K562 (cell line): Measurements from ENCODE around the gene FBLIM1. TPM values are rescaled to one million over a fixed set of nuclear protein-coding genes. Genes with fewer than 3 reads are reported as not detected.
A peak's percentile ranks its signal among the peaks of the same experiment; 100 is the strongest.

Source experiments
- ATAC-seq: fragments of 200-7000 bp; cut with Tn5 transposase; 3 replicates; pipeline ENCODE4 v1.9.1; 2020; ENCODE audit warnings: moderate library complexity
- BruUV-seq: library from RNA; stranded (reverse); fragments of 400-500 nt; replicated peaks from 2 replicates; lab custom pipeline; 2021; lab: Mats Ljungman, UMichigan
- CTCF ChIA-PET: fragments of 300-600 bp; formaldehyde crosslinking; extraction: SDS; loops from one replicate; lab custom pipeline; 2021; ENCODE audit warnings: low intra/inter-chr PET ratio; lab: Yijun Ruan, JAX
- POLR2A ChIA-PET: fragments of 300-600, 350-650 bp; sonication (Branson Sonifier 250); formaldehyde crosslinking; extraction: SDS; loops from one replicate; lab custom pipeline; 2021; ENCODE audit warnings: antibody characterized with exemption, inconsistent platforms; lab: Yijun Ruan, JAX
- DNase-seq, 4 experiments: peaks; one replicate each; pipeline versions ENCODE4 v3.0.0 to v3.0.0-alpha.2; 2011 to 2018; ENCODE audit warnings: low spot score in 3 of 4, mixed read lengths in 3 of 4; ENCODE audit errors: extremely low read depth in 1 of 4
- FAIRE-seq: peaks from 2 replicates; lab custom pipeline; 2011; peaks lifted over from hg19 to GRCh38; lab: Jason Lieb, UNC
- H2AFZ ChIP-seq: 2 replicates; pipeline ENCODE4 v1.6.0; 2011; ENCODE audit warnings: low read depth, low read length, control low read depth, inconsistent platforms
- H3K27ac ChIP-seq: fragments of 200-600 bp; 3 replicates; pipeline ENCODE4 v1.8.0; 2011; ENCODE audit warnings: low read depth, mild to moderate bottlenecking, control low read depth, inconsistent platforms, low read length, moderate library complexity, mixed read lengths; ENCODE audit errors: extremely low read depth
- H3K27me3 ChIP-seq, 2 experiments: fragments of 300-600 bp in 1 of 2; 2 replicates in 1 of 2; 3 replicates in 1 of 2; pipeline versions ENCODE4 v1.6.0 to v1.8.0; 2011; ENCODE audit warnings: inconsistent platforms in 2 of 2, low read length in 2 of 2, mild to moderate bottlenecking in 1 of 2, mixed read lengths in 1 of 2, moderate library complexity in 1 of 2; ENCODE audit not compliant: control insufficient read depth in 2 of 2, insufficient read depth in 2 of 2
- H3K36me3 ChIP-seq: fragments of 300-600 bp; 3 replicates; pipeline ENCODE4 v1.8.0; 2011; ENCODE audit warnings: mild to moderate bottlenecking, low read length, inconsistent platforms; ENCODE audit not compliant: control insufficient read depth, insufficient read depth
- H3K4me1 ChIP-seq, 2 experiments: fragments of 200-600 bp in 1 of 2; replicated peaks in 1 of 2; 2 replicates in 1 of 2; 3 replicates in 1 of 2; pipeline versions ENCODE4 v1.5.1 to v1.8.0; 2011; ENCODE audit warnings: inconsistent platforms in 2 of 2, low read length in 2 of 2, mild to moderate bottlenecking in 1 of 2, mixed read lengths in 1 of 2, moderate library complexity in 1 of 2; ENCODE audit not compliant: control insufficient read depth in 2 of 2, insufficient read depth in 2 of 2
- H3K4me2 ChIP-seq: 2 replicates; pipeline ENCODE4 v1.6.1; 2011; ENCODE audit warnings: low read length, control low read depth, inconsistent platforms, mixed read lengths; ENCODE audit not compliant: insufficient read depth
- H3K4me3 ChIP-seq: fragments of 200-600 bp; sonication (generic), shearing (Covaris generic); 2 replicates; pipeline ENCODE4 v1.5.1; 2016; ENCODE audit warnings: control low read depth, inconsistent platforms
- H3K79me2 ChIP-seq: fragments of 200-600 bp; 3 replicates; pipeline ENCODE4 v1.8.0; 2011; ENCODE audit warnings: low read length, inconsistent platforms; ENCODE audit not compliant: control insufficient read depth, insufficient read depth
- H3K9ac ChIP-seq, 2 experiments: 2 replicates each; pipeline versions ENCODE4 v1.6.0 to v1.6.1; 2011; ENCODE audit warnings: low read depth in 2 of 2, low read length in 2 of 2, control low read depth in 1 of 2, inconsistent platforms in 1 of 2, mild to moderate bottlenecking in 1 of 2, mixed read lengths in 1 of 2; ENCODE audit not compliant: insufficient read depth in 1 of 2
- H3K9me1 ChIP-seq: one replicate; pipeline ENCODE4 v1.6.0; 2011; ENCODE audit warnings: inconsistent platforms, mild to moderate bottlenecking, low read length, moderate library complexity; ENCODE audit not compliant: control insufficient read depth, insufficient read depth
- H3K9me3 ChIP-seq: replicated peaks from 2 replicates; pipeline ENCODE4 v1.5.1; 2011; ENCODE audit warnings: low read depth, low read length, inconsistent platforms; ENCODE audit not compliant: control insufficient read depth, insufficient read depth
- H4K20me1 ChIP-seq: replicated peaks from 2 replicates; pipeline ENCODE4 v1.6.1; 2011; ENCODE audit warnings: low read length, inconsistent platforms, mixed read lengths; ENCODE audit not compliant: control insufficient read depth, insufficient read depth
- ADNP ChIP-seq: fragments of 200-800 bp; sonication (Bioruptor generic); IDR thresholded peaks from 2 replicates; pipeline ENCODE4 v1.6.1; 2016; ENCODE audit warnings: missing genetic modification characterization, missing compliant biosample characterization
- ARID1B ChIP-seq: fragments of 450-650 bp; IDR thresholded peaks from 2 replicates; pipeline ENCODE4 v1.6.1; 2016; ENCODE audit warnings: antibody characterized with exemption, mild to moderate bottlenecking, inconsistent platforms
- ATF1 ChIP-seq, 2 experiments: fragments of 450-650 bp in 1 of 2; IDR thresholded peaks; 2 replicates each; pipeline ENCODE4 v1.6.1; 2016; ENCODE audit warnings: missing compliant biosample characterization in 1 of 2, missing genetic modification characterization in 1 of 2
- CEBPG ChIP-seq, 3 experiments: fragments of 200-800 bp in 1 of 3; sonication (Bioruptor generic) in 1 of 3; sonication (generic) in 1 of 3; formaldehyde crosslinking in 1 of 3; IDR thresholded peaks in 2 of 3; conservative IDR thresholded peaks in 1 of 3; 2 replicates each; pipeline versions ENCODE4 v1.6.1 to v1.8.0; 2016 to 2022; ENCODE audit warnings: missing compliant biosample characterization in 2 of 3, missing genetic modification characterization in 2 of 3, mild to moderate bottlenecking in 1 of 3, missing genetic modification reagents in 1 of 3
- CTBP1 ChIP-seq: fragments of 450-650 bp; IDR thresholded peaks from 2 replicates; pipeline ENCODE4 v1.6.1; 2016; ENCODE audit warnings: borderline replicate concordance
- DPF2 ChIP-seq: fragments of 450-650 bp; IDR thresholded peaks from 2 replicates; pipeline ENCODE4 v1.6.1; 2016
- FOS ChIP-seq: IDR thresholded peaks from 3 replicates; pipeline ENCODE4 v1.6.1; 2011; ENCODE audit not compliant: insufficient read length; ENCODE audit errors: extremely low read depth
- FOSL1 ChIP-seq: fragments of 200-800 bp; sonication (Bioruptor generic); conservative IDR thresholded peaks from 2 replicates; pipeline ENCODE4 v1.6.1; 2016; ENCODE audit warnings: missing genetic modification characterization, missing compliant biosample characterization
- JUNB ChIP-seq: fragments of 450-650 bp; formaldehyde crosslinking; conservative IDR thresholded peaks from 2 replicates; pipeline ENCODE4 v1.4.0; 2020; ENCODE audit warnings: mild to moderate bottlenecking
- JUND ChIP-seq, 2 experiments: IDR thresholded peaks; 2 replicates in 1 of 2; 3 replicates in 1 of 2; pipeline ENCODE4 v1.6.1; 2011; ENCODE audit warnings: borderline replicate concordance in 2 of 2, low read depth in 2 of 2, low read length in 2 of 2, improper control_type of control experiment in 1 of 2, missing biosample characterization in 1 of 2, missing genetic modification characterization in 1 of 2, missing genetic modification reagents in 1 of 2
- KDM2B ChIP-seq: fragments of 250-450 bp; sonication (Bioruptor Pico); IDR thresholded peaks from 2 replicates; pipeline ENCODE4 v1.8.0; 2021; ENCODE audit warnings: mild to moderate bottlenecking, moderate library complexity
- MEIS2 ChIP-seq: fragments of 450-650 bp; IDR thresholded peaks from 2 replicates; pipeline ENCODE4 v1.6.1; 2014; ENCODE audit warnings: mild to moderate bottlenecking; ENCODE audit not compliant: partially characterized antibody
- PKNOX1 ChIP-seq: fragments of 450-650 bp; IDR thresholded peaks from 2 replicates; pipeline ENCODE4 v1.6.1; 2016
- POLR2A ChIP-seq: fragments of 450-650 bp; conservative IDR thresholded peaks from 2 replicates; pipeline ENCODE4 v1.6.1; 2016
- POLR2H ChIP-seq: IDR thresholded peaks from 2 replicates; pipeline ENCODE4 v1.6.1; 2016; ENCODE audit warnings: missing genetic modification characterization, low read depth, mild to moderate bottlenecking, control low read depth, missing compliant biosample characterization, moderate library complexity
- RBM25 ChIP-seq: fragments of 200-400 bp; formaldehyde crosslinking; IDR thresholded peaks from 2 replicates; pipeline ENCODE4 v1.6.1; 2018; ENCODE audit warnings: low read length, low read depth, moderate library complexity; ENCODE audit not compliant: severe bottlenecking
- SMARCC2 ChIP-seq: fragments of 450-650 bp; IDR thresholded peaks from 2 replicates; pipeline ENCODE4 v1.6.1; 2017; ENCODE audit warnings: antibody characterized with exemption, moderate library complexity, mild to moderate bottlenecking, low read depth
- SMARCE1 ChIP-seq: fragments of 450-650 bp; IDR thresholded peaks from 2 replicates; pipeline ENCODE4 v1.7.1; 2016; ENCODE audit warnings: mild to moderate bottlenecking
- TARDBP ChIP-seq: fragments of 450-650 bp; IDR thresholded peaks from 2 replicates; pipeline ENCODE4 v1.6.1; 2016
- ZNF778 ChIP-seq: fragments of 450-650 bp; formaldehyde crosslinking; IDR thresholded peaks from 2 replicates; pipeline ENCODE4 v1.4.0; 2020; ENCODE audit warnings: mild to moderate bottlenecking, moderate library complexity
- WGBS: fragments of 100-300 bp; shearing (Covaris generic); methylation state at CpG from one replicate; pipeline ENCODE4 v1.1.6; 2016; ENCODE audit warnings: low coverage, mixed read lengths; ENCODE audit not compliant: insufficient coverage; ENCODE audit errors: missing lambda C conversion rate; 5-methylcytosine and 5-hydroxymethylcytosine counted together
- in situ Hi-C: fragments of 300-500 bp; cut with MboI; formaldehyde crosslinking; loops from 4 replicates; pipeline ENCODE4 v1.15.0; 2018; ENCODE audit warnings: inconsistent platforms, mixed read lengths
- intact Hi-C: fragments of 100-400 bp; cut with micrococcal nuclease; formaldehyde crosslinking; loops from 2 replicates; pipeline ENCODE4 v1.14.2; 2022
- polyA plus RNA-seq, 8 experiments: library from polyadenylated mRNA; depleted of rRNA in 4 of 8; stranded (reverse) in 5 of 8; unstranded in 3 of 8; fragments of >200 nt; fragmentation: Nextera tagmentation in 2 of 8; fragmentation: Illumina TruSeq in 1 of 8; extraction: Ambion mirVana in 2 of 8; extraction: Trizol in 1 of 8; gene quantifications; 2 replicates each; pipeline versions ENCODE4 v1.2.1 to v1.2.3, GENCODE V29; 2011 to 2014; ENCODE audit warnings: inconsistent platforms in 1 of 8, missing spikeins in 1 of 8
- total RNA-seq, 7 experiments: library from RNA; depleted of rRNA in 6 of 7; stranded (reverse); fragments of >200 nt in 6 of 7; fragmentation: Illumina TruSeq in 2 of 7; extraction: Trizol in 2 of 7; gene quantifications; 2 replicates each; pipeline versions ENCODE4 v1.2.1 to v1.2.3, GENCODE V29; 2011 to 2021; ENCODE audit warnings: low replicate concordance in 1 of 7
- TF ChIP-seq, protein P1 (sequence below): sonication (generic); formaldehyde crosslinking; IDR thresholded peaks from 2 replicates; pipeline ENCODE4 v1.8.0; 2022; ENCODE audit warnings: missing genetic modification reagents, mild to moderate bottlenecking, moderate library complexity, borderline replicate concordance

FBLIM1 gene
- total and polyA plus RNA-seq, 9 of the 15 experiments (the other 6 are each of a cell fraction or from before 2014, with no cell fraction given), result 0.14 to 0.24 TPM; not detected in 7

GRCh38 chr1:15788624-15789301, 30.2 kb downstream of the FBLIM1 start:
- Histone ChIP-seq H3K27ac (peak overlapping the region; percentile 31; the same call in 1 of the 3 replicates), H3K4me2 (peak overlapping the region; percentile 29), H3K9me1 (no peaks in the 10 kb centered on the region), H3K36me3 (no peaks in the 10 kb centered on the region), H2AFZ (peak overlapping the region; percentile 48; the same call in 1 of the 2 replicates), H3K79me2 (no peaks in the 10 kb centered on the region), H3K9me3 (no peaks in the 10 kb centered on the region), H4K20me1 (no peaks in the 10 kb centered on the region), H3K4me3 (no peak overlapping the region), H3K4me1 (peaks cover 11 to 19% of the 10 kb centered on the region in 2 experiments; a peak in 4 of 5 replicates), H3K9ac (no peak overlapping the region; a peak in 1 of 4 replicates), H3K27me3 (peaks cover 0 to 8% of the 10 kb centered on the region in 2 experiments; a peak in 2 of 5 replicates)
- CTCF ChIA-PET, result no interaction called here
- peak; percentile 69 for FAIRE-seq
- BruUV-seq, result no TSS peak
- DNase-seq, result peak in 2 of 4 experiments; percentile 22 to 60
- peak; percentile 11; the same call in 1 of the 3 replicates for ATAC-seq
- in situ Hi-C loops (no loop called here), intact Hi-C loops (no loop called here)
- 19% methylated on average over 12 of the region's 13 CpGs for WGBS
- POLR2A ChIA-PET, result interaction anchor here (0.6 to 1.3 kb wide), 6 partner anchors 11 to 129 kb away, joined by 3 to 4 read pairs (median 3); no protein-coding TSS in a partner anchor
- TF ChIP-seq, protein P1, sequence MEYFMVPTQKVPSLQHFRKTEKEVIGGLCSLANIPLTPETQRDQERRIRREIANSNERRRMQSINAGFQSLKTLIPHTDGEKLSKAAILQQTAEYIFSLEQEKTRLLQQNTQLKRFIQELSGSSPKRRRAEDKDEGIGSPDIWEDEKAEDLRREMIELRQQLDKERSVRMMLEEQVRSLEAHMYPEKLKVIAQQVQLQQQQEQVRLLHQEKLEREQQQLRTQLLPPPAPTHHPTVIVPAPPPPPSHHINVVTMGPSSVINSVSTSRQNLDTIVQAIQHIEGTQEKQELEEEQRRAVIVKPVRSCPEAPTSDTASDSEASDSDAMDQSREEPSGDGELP (CRISPR knock-in tag), result peak; percentile 45; the same call in 1 of the 2 replicates
- TF ChIP-seq POLR2H (tag) (no peak), FOS (peak; percentile 11), JUND (IDR thresholded peaks at IDR 0.05; ENCODE audit: borderline replicate concordance, low read depth, low read length) (peak; percentile 76), JUND (tag; IDR thresholded peaks at IDR 0.05; ENCODE audit: borderline replicate concordance, low read depth, low read length) (peak; percentile 80; the same call in 2 of the 3 replicates), SMARCC2 (0 out of 2 replicates have a peak, but pooled peaks have one; percentile 31), SMARCE1 (peak; percentile 77), TARDBP (no peak), KDM2B (CRISPR knock-in tag) (no peak), JUNB (CRISPR knock-in tag) (peak; percentile 27; the same call in 1 of the 2 replicates), ADNP (peak; percentile 0), PKNOX1 (peak; percentile 97), MEIS2 (peak; percentile 89), CEBPG (CRISPR knock-in tag; IDR thresholded peaks at IDR 0.05) (no peak), CEBPG (tag; conservative IDR thresholded peaks at IDR 0.05 in 1 of 2, IDR thresholded peaks at IDR 0.05 in 1 of 2) (0 out of 4 replicates have a peak, but pooled peaks of 1 of the 2 experiments have one; percentile 4), RBM25 (no peak), ARID1B (peak; percentile 68), POLR2A (no peak), CTBP1 (peak; percentile 33; the same call in 1 of the 2 replicates), ATF1 (CRISPR knock-in tag; IDR thresholded peaks at IDR 0.05) (no peak), ATF1 (tag; IDR thresholded peaks at IDR 0.05) (0 out of 2 replicates have a peak, but pooled peaks have one; percentile 29), ZNF778 (CRISPR knock-in tag) (no peak), DPF2 (peak; percentile 58; the same call in 1 of the 2 replicates), FOSL1 (tag) (peak; percentile 92)
